ENCODE data around the gene TRIM45.
"Not testable (repeated sequence)": the region's sequence is repeated elsewhere in the genome, so short reads cannot be mapped to it uniquely, and the experiment has no call there.

Gene TRIM45

GRCh38 chr1:117120774-117121588 is 568 bp downstream of the TRIM45 start:
- Histone ChIP-seq H3K79me2 (ENCODE audit: control insufficient read depth, insufficient read depth, low read length) (no peaks in the 10 kb centered on the region), H3K4me2 (ENCODE audit: low read length) (peak overlapping the region; percentile 87), H3K4me3 (ENCODE audit: low read length) (peak overlapping the region; percentile 60), H3K9ac (ENCODE audit: low read length) (peak overlapping the region; percentile 83), H3K4ac (ENCODE audit: low read depth, low read length) (no peak overlapping the region), H3K18ac (ENCODE audit: low read length) (peak overlapping the region; percentile 78), H3K36me3 (ENCODE audit: control insufficient read depth, insufficient read depth, low read length) (no peaks in the 10 kb centered on the region), H2BK5ac (ENCODE audit: low read length) (no peak overlapping the region), H3K79me1 (ENCODE audit: low read length) (no peaks in the 10 kb centered on the region), H3K23ac (ENCODE audit: low read length) (peak overlapping the region; percentile 51), H3K27ac (ENCODE audit: low read depth, low read length) (no peak overlapping the region), H2AK5ac (ENCODE audit: low read length) (no peak overlapping the region), H2BK120ac (ENCODE audit: low read depth, low read length) (no peak overlapping the region), H3K56ac (ENCODE audit: low read length) (peak overlapping the region; percentile 93), H4K8ac (ENCODE audit: low read depth, low read length) (no peak overlapping the region), H3K4me1 (ENCODE audit: control insufficient read depth, low read depth, low read length) (peaks cover 4% of the 10 kb centered on the region), H4K5ac (ENCODE audit: low read length) (no peak overlapping the region), H3K27me3 (ENCODE audit: insufficient read depth, low read length, poor library complexity) (no peaks in the 10 kb centered on the region), H2BK15ac (replicated peaks; ENCODE audit: low read depth) (no peak overlapping the region)
- peak; percentile 28 for DNase-seq
- no CpG with 5 or more reads among the region's 29 CpGs for WGBS (ENCODE audit: extremely low coverage, insufficient coverage, low lambda C conversion rate)

- not testable (repeated sequence) for H3K79me2 ChIP-seq (ENCODE audit: control insufficient read depth, insufficient read depth, low read length); H3K4me2 ChIP-seq (ENCODE audit: low read length); H2BK5ac ChIP-seq (ENCODE audit: low read length); H2BK120ac ChIP-seq (ENCODE audit: low read depth, low read length); H3K36me3 ChIP-seq (ENCODE audit: control insufficient read depth, insufficient read depth, low read length); H3K27me3 ChIP-seq (ENCODE audit: insufficient read depth, low read length, poor library complexity); H3K4me3 ChIP-seq (ENCODE audit: low read length); H3K18ac ChIP-seq (ENCODE audit: low read length); DNase-seq; H4K5ac ChIP-seq (ENCODE audit: low read length); H2BK15ac ChIP-seq (replicated peaks; ENCODE audit: low read depth); H3K9ac ChIP-seq (ENCODE audit: low read length); H3K4ac ChIP-seq (ENCODE audit: low read depth, low read length); H3K4me1 ChIP-seq (ENCODE audit: control insufficient read depth, low read depth, low read length); H4K8ac ChIP-seq (ENCODE audit: low read depth, low read length); H3K56ac ChIP-seq (ENCODE audit: low read length); H3K79me1 ChIP-seq (ENCODE audit: low read length); H2AK5ac ChIP-seq (ENCODE audit: low read length); H3K27ac ChIP-seq (ENCODE audit: low read depth, low read length); H3K23ac ChIP-seq (ENCODE audit: low read length)
- no CpG with 5 or more reads among the region's 10 CpGs for WGBS (ENCODE audit: extremely low coverage, insufficient coverage, low lambda C conversion rate)
Observed at GRCh38 chr1:117119144-117119543, 2.4 kb downstream of the TRIM45 start.

GRCh38 chr1:117118137-117118536 is 3.4 kb downstream of the TRIM45 start:
- no peaks in the 10 kb centered on the region for H3K79me1 ChIP-seq (ENCODE audit: low read length)
- no peak overlapping the region for H3K27ac ChIP-seq (ENCODE audit: low read depth, low read length)
- WGBS (ENCODE audit: extremely low coverage, insufficient coverage, low lambda C conversion rate) = no CpG with 5 or more reads among the region's 12 CpGs
- no peak overlapping the region for H3K4me2 ChIP-seq (ENCODE audit: low read length)
- H3K27me3 ChIP-seq (ENCODE audit: insufficient read depth, low read length, poor library complexity) = no peaks in the 10 kb centered on the region
- DNase-seq = no peak
- no peak overlapping the region for H2BK15ac ChIP-seq (replicated peaks; ENCODE audit: low read depth)
- H3K36me3 ChIP-seq (ENCODE audit: control insufficient read depth, insufficient read depth, low read length) = no peaks in the 10 kb centered on the region
- peaks cover 4% of the 10 kb centered on the region for H3K4me1 ChIP-seq (ENCODE audit: control insufficient read depth, low read depth, low read length)
- no peak overlapping the region for H4K8ac ChIP-seq (ENCODE audit: low read depth, low read length)
- H2AK5ac ChIP-seq (ENCODE audit: low read length) = no peak overlapping the region
- H2BK5ac ChIP-seq (ENCODE audit: low read length) = no peak overlapping the region
- H3K56ac ChIP-seq (ENCODE audit: low read length) = no peak overlapping the region
- no peak overlapping the region for H3K4me3 ChIP-seq (ENCODE audit: low read length)
- no peak overlapping the region for H3K9ac ChIP-seq (ENCODE audit: low read length)
- H2BK120ac ChIP-seq (ENCODE audit: low read depth, low read length) = no peak overlapping the region
- no peak overlapping the region for H3K4ac ChIP-seq (ENCODE audit: low read depth, low read length)
- no peak overlapping the region for H3K23ac ChIP-seq (ENCODE audit: low read length)
- H4K5ac ChIP-seq (ENCODE audit: low read length) = no peak overlapping the region
- no peak overlapping the region for H3K18ac ChIP-seq (ENCODE audit: low read length)
- H3K79me2 ChIP-seq (ENCODE audit: control insufficient read depth, insufficient read depth, low read length) = no peaks in the 10 kb centered on the region

- DNase-seq = no peak
- Histone ChIP-seq H3K56ac (ENCODE audit: low read length) (no peak overlapping the region), H3K4me2 (ENCODE audit: low read length) (no peak overlapping the region), H4K8ac (ENCODE audit: low read depth, low read length) (no peak overlapping the region), H3K18ac (ENCODE audit: low read length) (no peak overlapping the region), H3K27me3 (ENCODE audit: insufficient read depth, low read length, poor library complexity) (no peaks in the 10 kb centered on the region), H3K4me1 (ENCODE audit: control insufficient read depth, low read depth, low read length) (peaks cover 4% of the 10 kb centered on the region), H3K9ac (ENCODE audit: low read length) (no peak overlapping the region), H3K36me3 (ENCODE audit: control insufficient read depth, insufficient read depth, low read length) (no peaks in the 10 kb centered on the region), H4K5ac (ENCODE audit: low read length) (no peak overlapping the region), H2AK5ac (ENCODE audit: low read length) (no peak overlapping the region), H3K79me2 (ENCODE audit: control insufficient read depth, insufficient read depth, low read length) (no peaks in the 10 kb centered on the region), H2BK120ac (ENCODE audit: low read depth, low read length) (no peak overlapping the region), H3K79me1 (ENCODE audit: low read length) (no peaks in the 10 kb centered on the region), H3K27ac (ENCODE audit: low read depth, low read length) (no peak overlapping the region), H2BK5ac (ENCODE audit: low read length) (no peak overlapping the region), H3K23ac (ENCODE audit: low read length) (no peak overlapping the region), H3K4ac (ENCODE audit: low read depth, low read length) (no peak overlapping the region), H3K4me3 (ENCODE audit: low read length) (no peak overlapping the region), H2BK15ac (replicated peaks; ENCODE audit: low read depth) (no peak overlapping the region)
- WGBS (ENCODE audit: extremely low coverage, insufficient coverage, low lambda C conversion rate) = no CpG with 5 or more reads among the region's 2 CpGs
Observed at GRCh38 chr1:117117697-117118096, 3.9 kb downstream of the TRIM45 start.

GRCh38 chr1:117116784-117117130 is 4.8 kb downstream of the TRIM45 start:
- H2BK120ac ChIP-seq (ENCODE audit: low read depth, low read length) = no peak overlapping the region
- no peak overlapping the region for H2AK5ac ChIP-seq (ENCODE audit: low read length)
- H3K9ac ChIP-seq (ENCODE audit: low read length) = no peak overlapping the region
- no peaks in the 10 kb centered on the region for H3K36me3 ChIP-seq (ENCODE audit: control insufficient read depth, insufficient read depth, low read length)
- no peak overlapping the region for H3K56ac ChIP-seq (ENCODE audit: low read length)
- H4K5ac ChIP-seq (ENCODE audit: low read length) = no peak overlapping the region
- no peak overlapping the region for H3K27ac ChIP-seq (ENCODE audit: low read depth, low read length)
- H3K4ac ChIP-seq (ENCODE audit: low read depth, low read length) = no peak overlapping the region
- H3K27me3 ChIP-seq (ENCODE audit: insufficient read depth, low read length, poor library complexity) = no peaks in the 10 kb centered on the region
- H4K8ac ChIP-seq (ENCODE audit: low read depth, low read length) = no peak overlapping the region
- no peak overlapping the region for H3K23ac ChIP-seq (ENCODE audit: low read length)
- DNase-seq = no peak
- H3K4me1 ChIP-seq (ENCODE audit: control insufficient read depth, low read depth, low read length) = peaks cover 4% of the 10 kb centered on the region
- no peak overlapping the region for H3K4me2 ChIP-seq (ENCODE audit: low read length)
- WGBS (ENCODE audit: extremely low coverage, insufficient coverage, low lambda C conversion rate) = no CpG with 5 or more reads among the region's 3 CpGs
- no peak overlapping the region for H3K18ac ChIP-seq (ENCODE audit: low read length)
- H3K79me2 ChIP-seq (ENCODE audit: control insufficient read depth, insufficient read depth, low read length) = no peaks in the 10 kb centered on the region
- H3K4me3 ChIP-seq (ENCODE audit: low read length) = no peak overlapping the region
- no peak overlapping the region for H2BK5ac ChIP-seq (ENCODE audit: low read length)
- no peaks in the 10 kb centered on the region for H3K79me1 ChIP-seq (ENCODE audit: low read length)
- no peak overlapping the region for H2BK15ac ChIP-seq (replicated peaks; ENCODE audit: low read depth)

Data from mesendoderm (in vitro differentiated cells).